Lung (tissue), 12 donors: Measurements from ENCODE around the gene MAML3. TPM values are rescaled to one million over a fixed set of nuclear protein-coding genes. Genes with fewer than 3 reads are reported as not detected.

Experiments
- ATAC-seq: fragments of 200-7000 bp; cut with Tn5 transposase; one replicate; pipeline ENCODE4 v1.9.1; 2020; ENCODE audit warnings: moderate number of reproducible peaks; ENCODE audit not compliant: insufficient read depth, low FRiP score
- DNase-seq, 3 donors: peaks; one replicate each; pipeline ENCODE4 v3.0.0-alpha.2; 2013 to 2017
- H3K27ac ChIP-seq, 2 donors: one replicate each; pipeline ENCODE4 v1.5.1; 2013; ENCODE audit warnings: mild to moderate bottlenecking in 2 of 2, moderate library complexity in 2 of 2, control low read depth in 1 of 2, inconsistent platforms in 1 of 2, low read depth in 1 of 2, low read length in 1 of 2
- H3K27me3 ChIP-seq, 3 donors: one replicate each; pipeline ENCODE4 v1.5.1; 2013; ENCODE audit warnings: low read length in 2 of 3; ENCODE audit not compliant: control insufficient read depth in 3 of 3, insufficient read depth in 3 of 3
- H3K36me3 ChIP-seq, 4 donors: one replicate each; pipeline ENCODE4 v1.5.1; 2013; ENCODE audit warnings: low read length in 4 of 4, mild to moderate bottlenecking in 1 of 4, moderate library complexity in 1 of 4; ENCODE audit not compliant: control insufficient read depth in 4 of 4, insufficient read depth in 4 of 4
- H3K4me1 ChIP-seq, 5 donors: one replicate each; pipeline ENCODE4 v1.5.1; 2013; ENCODE audit warnings: low read length in 5 of 5, mild to moderate bottlenecking in 2 of 5, moderate library complexity in 1 of 5; ENCODE audit not compliant: control insufficient read depth in 5 of 5, insufficient read depth in 5 of 5
- H3K4me3 ChIP-seq: one replicate; pipeline ENCODE4 v1.5.1; 2013; ENCODE audit warnings: mild to moderate bottlenecking, control low read depth, moderate library complexity
- H3K9ac ChIP-seq, 2 donors: one replicate each; pipeline ENCODE4 v1.5.1; 2013; ENCODE audit warnings: low read length in 2 of 2, control low read depth in 1 of 2; ENCODE audit not compliant: insufficient read depth in 1 of 2
- H3K9me3 ChIP-seq, 4 donors: one replicate each; pipeline ENCODE4 v1.5.1; 2013; ENCODE audit warnings: low read length in 3 of 4, mild to moderate bottlenecking in 1 of 4, moderate library complexity in 1 of 4; ENCODE audit not compliant: control insufficient read depth in 4 of 4, insufficient read depth in 3 of 4
- WGBS, 2 donors: extraction: QIAGEN DNeasy Blood & Tissue Kit; methylation state at CpG; one replicate each; pipeline ENCODE4 v1.1.7; 2013; 5-methylcytosine and 5-hydroxymethylcytosine counted together
- polyA plus RNA-seq, 2 donors: library from polyadenylated mRNA; stranded (reverse); fragments of 200-250 nt; gene quantifications; one replicate each; pipeline ENCODE4 v1.2.1, GENCODE V29; 2013
- total RNA-seq, 2 donors: library from RNA; depleted of rRNA in 1 of 2; stranded (reverse); fragments of >200 nt in 1 of 2; gene quantifications; one replicate each; pipeline ENCODE4 v1.2.1, GENCODE V29; 2014 to 2021
- TF ChIP-seq, protein P1 (sequence below): IDR thresholded peaks from 2 replicates; pipeline ENCODE4 v1.5.1; 2012; ENCODE audit warnings: mild to moderate bottlenecking; ENCODE audit errors: control extremely low read depth, extremely low read depth
- donor health status: control.
- donor health status: control.
- donor health status: Bipolar disorder and iron deficiency.
- donor health status: healthy.
- donor health status: DM: yes; HTN: yes; CAD: no.

MAML3 gene
- total and polyA plus RNA-seq, 4 donors, result 3.0 to 16.4 (median 8.5) TPM

DNA sequence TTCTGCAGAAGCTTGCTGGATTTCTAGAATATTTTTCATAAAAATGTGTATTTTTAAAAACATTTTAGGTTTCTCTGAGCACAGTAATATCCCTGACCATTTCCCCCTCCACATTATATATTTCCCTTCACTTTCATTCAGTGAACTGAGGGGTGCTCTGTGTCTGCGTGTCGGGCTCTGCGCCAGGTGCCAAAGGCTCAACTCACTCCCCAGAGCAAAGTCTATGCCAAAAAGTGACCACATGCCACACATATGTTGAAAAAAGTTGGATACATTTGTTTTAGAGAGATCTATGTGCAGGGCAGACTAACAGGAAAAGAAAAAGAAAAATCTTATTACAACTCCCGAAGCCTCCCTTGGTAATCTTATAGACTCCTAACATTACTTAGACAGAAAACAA lies 254.6 kb downstream of the MAML3 start:
- WGBS, 2 donors, result 97 to 99% methylated on average over 4 of the region's 4 CpGs
- Histone ChIP-seq H3K27me3 (no peaks in the 10 kb centered on the region), H3K4me3 (no peak overlapping the region), H3K9me3 (no peaks in the 10 kb centered on the region), H3K36me3 (no peaks in the 10 kb centered on the region), H3K27ac (no peak overlapping the region), H3K4me1 (peaks cover 0 to 22% (median 9%) of the 10 kb centered on the region in 5 donors), H3K9ac (no peak overlapping the region)
- TF ChIP-seq, protein P1, sequence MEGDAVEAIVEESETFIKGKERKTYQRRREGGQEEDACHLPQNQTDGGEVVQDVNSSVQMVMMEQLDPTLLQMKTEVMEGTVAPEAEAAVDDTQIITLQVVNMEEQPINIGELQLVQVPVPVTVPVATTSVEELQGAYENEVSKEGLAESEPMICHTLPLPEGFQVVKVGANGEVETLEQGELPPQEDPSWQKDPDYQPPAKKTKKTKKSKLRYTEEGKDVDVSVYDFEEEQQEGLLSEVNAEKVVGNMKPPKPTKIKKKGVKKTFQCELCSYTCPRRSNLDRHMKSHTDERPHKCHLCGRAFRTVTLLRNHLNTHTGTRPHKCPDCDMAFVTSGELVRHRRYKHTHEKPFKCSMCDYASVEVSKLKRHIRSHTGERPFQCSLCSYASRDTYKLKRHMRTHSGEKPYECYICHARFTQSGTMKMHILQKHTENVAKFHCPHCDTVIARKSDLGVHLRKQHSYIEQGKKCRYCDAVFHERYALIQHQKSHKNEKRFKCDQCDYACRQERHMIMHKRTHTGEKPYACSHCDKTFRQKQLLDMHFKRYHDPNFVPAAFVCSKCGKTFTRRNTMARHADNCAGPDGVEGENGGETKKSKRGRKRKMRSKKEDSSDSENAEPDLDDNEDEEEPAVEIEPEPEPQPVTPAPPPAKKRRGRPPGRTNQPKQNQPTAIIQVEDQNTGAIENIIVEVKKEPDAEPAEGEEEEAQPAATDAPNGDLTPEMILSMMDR, result no peak
- no peak for ATAC-seq
- no peak for DNase-seq

DNA sequence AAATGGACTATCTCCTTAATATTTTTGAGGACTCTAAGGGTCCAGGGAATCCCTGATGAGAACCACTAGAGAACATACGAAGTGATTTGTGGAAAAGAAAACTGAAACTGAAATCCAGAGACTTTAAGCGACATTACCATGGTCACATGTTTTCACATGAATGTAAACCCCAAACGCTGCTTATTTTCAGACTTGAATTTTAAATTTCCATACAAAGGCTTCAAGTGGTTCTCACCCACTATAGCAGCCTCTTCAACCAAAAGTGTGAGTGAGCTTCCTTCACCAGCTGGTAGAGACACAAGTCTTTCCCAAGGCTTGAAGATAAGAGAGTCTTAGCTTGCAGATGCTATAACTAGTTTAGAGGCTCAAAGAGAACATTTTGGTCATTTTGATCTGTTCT lies 255.7 kb downstream of the MAML3 start:
- Histone ChIP-seq H3K27ac (no peak overlapping the region), H3K9me3 (no peaks in the 10 kb centered on the region), H3K4me3 (no peak overlapping the region), H3K4me1 (peaks cover 0 to 22% (median 9%) of the 10 kb centered on the region in 5 donors), H3K9ac (no peak overlapping the region), H3K36me3 (no peaks in the 10 kb centered on the region), H3K27me3 (no peaks in the 10 kb centered on the region)
- TF ChIP-seq, protein P1, result no peak
- ATAC-seq, result no peak
- no peak for DNase-seq
- 42 to 66% methylated on average over 3 of the region's 3 CpGs for WGBS, 2 donors

DNA sequence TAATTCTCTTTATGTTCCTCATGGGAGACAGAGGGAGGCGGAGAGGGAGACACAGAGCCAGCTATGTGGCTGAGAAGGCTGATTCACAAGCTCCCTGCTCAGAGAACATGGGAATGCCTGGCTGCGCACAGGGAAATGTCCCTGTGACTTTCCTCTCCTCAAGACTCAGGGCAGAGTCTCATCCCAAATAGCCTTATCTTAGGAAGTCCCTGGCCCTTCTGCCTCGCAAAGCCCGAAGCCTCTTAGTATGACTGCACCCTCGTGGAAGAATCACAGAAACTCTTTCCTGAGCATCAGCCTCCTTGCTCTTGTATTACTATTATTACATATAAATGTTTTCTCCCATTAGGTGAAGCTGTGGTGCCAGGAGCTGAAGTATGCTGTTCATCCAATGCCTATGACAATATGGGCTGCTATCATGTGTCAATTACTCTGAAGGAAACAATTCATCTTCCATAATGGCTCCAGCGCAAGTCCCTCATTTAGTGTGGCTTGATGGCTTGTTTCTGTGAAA lies 257.8 kb downstream of the MAML3 start:
- H3K9me3 ChIP-seq, result no peaks in the 10 kb centered on the region
- H3K4me1 ChIP-seq, result peaks cover 0 to 5% (median 2%) of the 10 kb centered on the region in 5 donors
- ATAC-seq (no peak), DNase-seq (no peak)
- 92 to 95% methylated on average over 6 of the region's 6 CpGs for WGBS, 2 donors
- TF ChIP-seq, protein P1, result no peak
- H3K4me3 ChIP-seq, result no peak overlapping the region
- H3K36me3 ChIP-seq, result no peaks in the 10 kb centered on the region
- H3K27me3 ChIP-seq, result no peaks in the 10 kb centered on the region
- no peak overlapping the region for H3K27ac ChIP-seq
- H3K9ac ChIP-seq, result no peak overlapping the region

DNA sequence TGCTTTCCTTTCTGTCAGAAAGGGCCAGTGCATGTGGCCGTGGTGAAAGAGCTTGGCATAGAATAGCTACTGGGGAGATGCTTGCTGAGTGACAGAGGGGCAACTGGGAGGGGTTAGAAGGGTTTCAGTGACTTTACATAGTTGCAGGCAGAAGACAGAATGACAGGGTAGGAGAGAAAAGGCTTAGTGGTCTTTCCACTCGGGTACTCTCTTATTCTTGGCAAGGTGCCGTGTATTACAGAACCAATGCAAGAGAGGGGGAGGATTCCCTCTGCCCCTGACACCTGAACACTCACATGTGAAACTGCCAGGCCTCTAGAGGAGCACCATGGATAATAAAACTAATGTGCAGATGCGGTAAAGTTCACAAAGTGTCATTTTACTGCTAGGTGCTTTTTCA lies 260.2 kb downstream of the MAML3 start:
- Histone ChIP-seq H3K27ac (no peak overlapping the region), H3K27me3 (no peaks in the 10 kb centered on the region), H3K9me3 (no peaks in the 10 kb centered on the region), H3K4me1 (peaks cover 0 to 5% (median under 1%) of the 10 kb centered on the region in 5 donors), H3K9ac (no peak overlapping the region), H3K4me3 (no peak overlapping the region), H3K36me3 (peaks cover 0 to 8% (median 3%) of the 10 kb centered on the region in 4 donors)
- TF ChIP-seq, protein P1, result no peak
- 85 to 91% methylated on average over 4 of the region's 4 CpGs for WGBS, 2 donors
- ATAC-seq (no peak), DNase-seq (no peak)
